GM19438 (cell line): ENCODE measurements around the gene FLNB.
"Not testable (repeated sequence)": the region's sequence is repeated elsewhere in the genome, so short reads cannot be mapped to it uniquely, and the experiment has no call there.

ENCODE experiments used
- ATAC-seq: cut with Tn5 transposase; IDR thresholded peaks from one replicate; pipeline ENCODE4 v1.9.1; 2021; ENCODE audit warnings: low read depth; ENCODE audit not compliant: unreplicated experiment

The FLNB gene

DNA sequence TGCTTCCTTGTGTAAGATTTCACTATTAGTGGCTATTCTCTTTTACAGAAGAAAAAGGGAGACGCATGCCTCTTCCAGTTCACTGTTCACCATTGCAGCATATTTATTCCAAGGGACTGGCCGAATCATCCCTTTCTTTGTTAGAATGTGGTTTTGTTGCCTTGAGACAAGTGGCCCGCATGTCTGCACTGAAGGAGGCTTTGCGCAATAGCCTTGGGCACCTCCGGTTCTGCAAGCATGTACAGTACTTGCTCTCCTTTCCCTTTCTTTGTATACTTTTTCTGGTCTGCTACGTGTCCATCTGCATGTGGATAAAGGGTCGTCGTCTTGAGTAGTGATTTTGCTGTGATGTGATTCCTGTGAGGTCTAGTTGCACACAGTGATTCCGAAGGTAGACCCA, 43.0 kb downstream of the FLNB start:
- no peak for ATAC-seq

DNA sequence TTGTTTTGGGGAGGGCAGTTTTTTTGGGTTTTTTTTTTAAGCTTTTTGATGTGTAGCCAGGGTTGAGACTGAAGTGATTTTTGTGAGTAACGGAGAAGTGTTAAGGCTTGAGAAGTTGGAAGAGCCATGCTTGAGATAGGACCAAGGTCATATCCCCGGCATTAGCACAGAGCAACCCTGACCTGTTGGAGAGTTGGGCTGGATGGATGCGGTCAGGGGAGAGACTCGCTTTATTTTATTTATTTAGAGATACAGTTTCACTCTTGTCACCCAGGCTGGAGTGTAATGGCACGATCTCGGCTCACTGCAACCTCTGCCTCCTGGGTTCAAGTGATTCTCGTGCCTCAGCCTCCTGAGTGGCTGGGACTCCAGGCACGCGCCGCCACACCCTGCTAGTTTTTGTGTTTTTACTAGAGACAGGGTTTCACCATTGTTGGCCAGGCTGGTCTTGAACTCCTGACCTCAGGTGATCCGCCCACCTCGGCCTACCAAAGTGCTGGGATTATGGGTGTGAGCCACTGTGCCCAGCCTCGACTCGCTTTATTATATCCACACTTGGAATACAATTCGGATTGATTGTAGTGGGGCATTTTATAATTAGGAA, 43.5 kb downstream of the FLNB start:
- not testable (repeated sequence) for ATAC-seq

GRCh38 chr3:58052373-58053273, 44.4 kb downstream of the FLNB start:
- ATAC-seq = no peak

GRCh38 chr3:58054652-58055051, 46.4 kb downstream of the FLNB start:
- ATAC-seq = no peak

- no peak for ATAC-seq
Measured at GRCh38 chr3:58055314-58055713, 47.1 kb downstream of the FLNB start.

- ATAC-seq = not testable (repeated sequence)
Measured at GRCh38 chr3:58055891-58056290, 47.7 kb downstream of the FLNB start.

DNA sequence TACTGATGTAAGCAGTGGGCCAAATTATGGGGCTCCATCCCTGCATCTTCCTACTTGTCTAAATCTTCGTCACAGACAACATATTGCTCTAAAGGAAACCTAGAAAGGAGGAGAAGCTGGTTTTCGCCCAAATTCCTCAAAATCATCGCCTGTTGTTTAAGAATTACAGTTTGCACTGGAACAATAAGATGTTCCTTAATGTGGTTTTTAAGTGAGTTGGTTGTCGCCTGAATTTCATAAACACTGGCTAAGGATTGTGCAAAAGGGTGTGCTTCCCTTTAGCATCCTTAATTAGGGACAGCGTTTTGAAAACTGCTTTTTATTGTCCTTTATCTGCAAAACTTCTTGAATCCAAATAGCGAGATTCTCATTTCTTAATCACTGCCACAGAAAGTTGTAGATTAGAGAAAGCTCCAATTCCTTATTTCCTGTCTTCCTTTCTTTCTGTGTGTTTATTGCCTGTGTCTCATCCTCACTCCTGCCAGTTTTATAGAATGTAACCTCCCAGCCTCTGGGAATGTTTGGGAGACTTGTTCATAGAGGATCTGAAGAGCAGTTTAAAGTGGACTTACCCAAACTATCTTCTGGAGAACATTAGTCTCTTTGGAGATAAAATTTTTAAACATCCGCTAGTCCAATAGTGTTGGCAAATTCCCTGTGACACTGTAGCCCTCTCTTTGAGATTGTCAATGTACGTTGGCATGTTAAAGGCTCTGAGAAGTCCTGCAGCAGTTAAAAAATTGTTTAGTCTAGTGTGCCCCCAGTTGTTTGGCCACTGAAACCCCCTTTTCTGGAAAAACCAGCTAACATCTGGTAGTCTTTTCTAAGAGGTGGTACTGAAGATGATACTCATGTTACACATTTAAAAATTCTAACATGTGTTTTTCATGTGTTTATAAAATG, 50.4 kb downstream of the FLNB start:
- ATAC-seq = no peak

DNA sequence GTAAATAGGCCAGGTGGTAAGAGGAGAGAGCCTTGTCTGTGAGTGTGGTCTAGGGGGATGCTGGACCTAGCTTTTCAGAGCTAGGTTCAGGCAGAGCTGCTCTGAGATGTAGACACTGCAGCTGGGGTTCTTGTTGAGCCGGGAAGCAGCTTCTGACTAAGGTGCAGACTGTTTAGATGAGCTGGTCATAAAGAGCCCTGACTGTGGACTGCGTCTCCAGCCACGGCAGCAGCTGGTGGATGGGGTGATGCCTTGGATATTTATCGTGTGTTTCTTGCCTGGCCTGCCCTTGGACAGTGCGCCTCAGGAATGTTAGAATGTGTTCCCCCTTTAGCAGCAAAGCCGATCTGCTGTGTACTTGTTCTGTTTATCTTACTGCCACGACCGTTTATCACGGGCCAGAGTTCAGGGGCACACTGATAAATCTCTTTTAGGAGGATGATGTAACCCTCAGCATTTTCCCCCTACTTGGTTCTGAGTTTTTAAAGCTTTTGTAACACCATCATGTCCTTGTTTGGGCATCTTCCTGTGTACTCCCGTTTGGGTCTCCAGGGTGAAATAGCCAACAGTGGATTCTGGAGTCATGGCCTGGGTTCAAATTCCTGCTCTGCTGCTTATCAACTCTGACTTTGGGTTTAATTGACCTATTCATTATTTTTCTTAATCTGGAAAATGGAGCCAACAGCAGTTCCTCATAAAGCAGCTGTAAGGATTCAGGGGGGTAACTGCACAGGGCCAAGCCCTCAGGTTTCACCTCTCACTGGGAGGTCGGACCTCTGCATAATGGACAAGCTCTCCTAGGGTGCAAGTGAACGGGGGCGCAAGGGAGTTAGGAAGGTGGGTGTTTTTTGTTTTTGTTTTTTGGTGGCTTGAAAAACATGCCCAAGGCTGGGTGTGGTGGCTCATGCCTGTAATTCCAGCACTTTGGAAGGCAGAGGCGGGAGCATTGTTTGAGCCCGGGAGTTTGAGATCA, 51.4 kb downstream of the FLNB start:
- ATAC-seq = no peak

DNA sequence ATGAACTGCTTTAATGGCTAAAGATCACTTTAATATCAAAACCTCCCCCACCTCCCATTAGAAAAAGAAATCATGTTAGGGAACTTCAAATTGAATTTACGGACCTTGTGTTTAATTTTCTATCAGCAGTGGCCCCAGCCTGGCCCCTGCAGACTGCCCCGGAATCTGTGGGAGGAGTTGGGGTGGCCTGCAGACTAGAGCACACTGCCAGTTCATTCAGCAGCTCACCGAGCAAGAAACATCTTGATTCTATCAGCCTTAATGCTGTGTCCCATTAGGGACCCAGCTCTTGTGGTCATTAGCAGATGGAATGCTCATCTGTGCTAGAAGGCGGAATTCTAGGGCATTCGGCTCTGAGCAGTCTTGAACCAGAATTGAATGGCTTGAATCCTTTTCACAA, 54.2 kb downstream of the FLNB start:
- no peak for ATAC-seq

DNA sequence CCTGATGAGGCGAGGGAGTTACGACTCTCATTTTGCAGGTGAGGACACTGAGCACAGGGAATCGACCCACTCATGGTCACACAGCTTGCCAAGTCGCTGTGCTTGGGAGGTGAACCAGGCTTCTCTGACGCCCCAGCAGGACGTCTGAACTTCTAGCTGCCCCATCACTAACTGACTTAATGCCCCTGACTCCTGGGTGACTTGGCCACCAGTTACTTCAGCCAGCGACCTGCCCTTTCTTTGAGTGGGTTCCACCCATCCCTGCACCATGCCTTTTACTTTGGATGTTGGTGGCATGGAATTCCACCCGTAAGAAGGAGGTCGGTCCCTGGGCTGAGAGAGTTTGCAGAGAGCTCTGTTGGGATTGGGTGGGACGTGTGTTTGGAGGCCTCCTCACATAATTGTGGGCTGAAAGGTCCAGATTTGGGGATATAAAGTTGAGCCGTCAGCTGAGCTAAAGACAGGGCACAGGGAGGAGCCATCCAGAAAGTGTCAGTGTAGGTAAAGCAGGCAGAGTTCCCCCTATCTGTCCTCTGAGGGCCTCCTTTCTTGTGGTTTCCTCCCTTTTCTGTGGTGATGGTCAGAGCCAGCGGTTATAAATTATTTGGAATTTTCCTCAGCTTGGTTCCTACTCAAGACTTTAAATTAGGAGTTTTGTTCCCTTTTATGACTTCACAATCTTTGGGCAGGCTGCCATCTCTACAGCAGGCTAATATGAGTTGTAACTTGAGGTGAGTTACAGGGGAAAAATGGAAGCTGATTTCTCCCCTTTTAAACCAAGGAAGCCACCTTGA, 55.0 kb downstream of the FLNB start:
- no peak for ATAC-seq

- ATAC-seq = no peak
Measured at GRCh38 chr3:58064923-58065638, 56.9 kb downstream of the FLNB start.

GRCh38 chr3:58065700-58066167, 57.5 kb downstream of the FLNB start:
- no peak for ATAC-seq

GRCh38 chr3:58066842-58067241, 58.6 kb downstream of the FLNB start:
- no peak for ATAC-seq

DNA sequence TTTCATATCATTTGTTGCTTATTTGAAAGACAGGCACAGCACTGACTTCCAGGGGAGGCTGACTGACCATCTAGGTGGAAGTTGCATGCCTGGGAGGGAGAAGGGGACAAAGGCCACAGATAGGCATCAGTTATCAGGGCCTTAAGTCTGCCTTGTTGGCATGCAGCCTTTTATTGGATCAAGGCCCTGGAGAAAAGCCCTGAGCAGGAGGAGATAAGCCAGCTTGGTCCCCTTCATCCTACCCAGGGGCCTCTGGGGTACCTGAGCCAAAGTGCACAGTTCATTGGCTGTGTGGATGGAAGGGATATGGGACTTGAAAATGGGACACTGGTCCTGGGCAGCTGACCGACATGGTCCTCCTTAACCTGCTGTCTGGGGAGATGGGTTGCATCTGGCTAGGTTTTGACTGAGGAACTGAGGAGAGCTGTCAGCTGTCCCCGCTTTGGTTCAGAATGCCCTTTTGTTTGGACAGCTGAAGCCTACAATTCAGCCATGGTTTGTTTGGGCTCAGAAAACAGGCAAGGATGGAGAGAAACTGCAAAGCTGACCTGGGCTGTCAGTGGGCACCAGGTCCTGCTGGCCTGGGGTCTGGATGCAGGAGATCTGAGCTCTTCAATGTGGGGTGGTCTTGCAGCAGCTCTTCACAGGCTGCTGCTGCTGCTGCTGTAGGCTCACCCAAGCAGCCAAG, 60.0 kb downstream of the FLNB start:
- ATAC-seq = no peak

GRCh38 chr3:58071480-58071971, 63.3 kb downstream of the FLNB start:
- ATAC-seq = no peak

- no peak for ATAC-seq
Measured at GRCh38 chr3:58072052-58072762, 64.0 kb downstream of the FLNB start.

GRCh38 chr3:58072763-58073130, 64.5 kb downstream of the FLNB start:
- no peak for ATAC-seq
